AG04449 (cell line): ENCODE measurements around the gene TCEA2.

Experiments used
- CTCF ChIA-PET: fragments of 350-600 bp; formaldehyde crosslinking; extraction: SDS; loops from one replicate; lab custom pipeline; 2021; ENCODE audit warnings: antibody characterized with exemption; lab: Yijun Ruan, JAX
- POLR2A ChIA-PET: fragments of 400-600, 350-600 bp; formaldehyde crosslinking; extraction: SDS; loops from one replicate; lab custom pipeline; 2020; ENCODE audit warnings: antibody characterized with exemption, inconsistent platforms; lab: Yijun Ruan, JAX
- DNase-seq: peaks from one replicate; pipeline ENCODE4 v3.0.0-alpha.2; 2010; ENCODE audit warnings: low read depth, low spot score
- H3K4me3 ChIP-seq: 2 replicates; pipeline ENCODE4 v1.5.1; 2011; ENCODE audit warnings: low read depth, mild to moderate bottlenecking, control low read depth, low read length
- TF ChIP-seq, protein P1 (sequence below): IDR thresholded peaks from one replicate; pipeline ENCODE4 v1.5.1; 2011; ENCODE audit warnings: mild to moderate bottlenecking, moderate library complexity, low read length, control low read depth, inconsistent platforms; ENCODE audit not compliant: insufficient read depth; ENCODE audit errors: missing control alignments

TCEA2 gene

GRCh38 chr20:64105846-64106434 is 42.9 kb downstream of the TCEA2 start:
- CTCF ChIA-PET: interaction anchor here (6.6 kb wide), 1 partner anchor 15 kb away, joined by 52 read pairs; no protein-coding TSS in a partner anchor
- no peak for DNase-seq
- POLR2A ChIA-PET: no interaction called here
- no peak overlapping the region for H3K4me3 ChIP-seq
- TF ChIP-seq, protein P1, sequence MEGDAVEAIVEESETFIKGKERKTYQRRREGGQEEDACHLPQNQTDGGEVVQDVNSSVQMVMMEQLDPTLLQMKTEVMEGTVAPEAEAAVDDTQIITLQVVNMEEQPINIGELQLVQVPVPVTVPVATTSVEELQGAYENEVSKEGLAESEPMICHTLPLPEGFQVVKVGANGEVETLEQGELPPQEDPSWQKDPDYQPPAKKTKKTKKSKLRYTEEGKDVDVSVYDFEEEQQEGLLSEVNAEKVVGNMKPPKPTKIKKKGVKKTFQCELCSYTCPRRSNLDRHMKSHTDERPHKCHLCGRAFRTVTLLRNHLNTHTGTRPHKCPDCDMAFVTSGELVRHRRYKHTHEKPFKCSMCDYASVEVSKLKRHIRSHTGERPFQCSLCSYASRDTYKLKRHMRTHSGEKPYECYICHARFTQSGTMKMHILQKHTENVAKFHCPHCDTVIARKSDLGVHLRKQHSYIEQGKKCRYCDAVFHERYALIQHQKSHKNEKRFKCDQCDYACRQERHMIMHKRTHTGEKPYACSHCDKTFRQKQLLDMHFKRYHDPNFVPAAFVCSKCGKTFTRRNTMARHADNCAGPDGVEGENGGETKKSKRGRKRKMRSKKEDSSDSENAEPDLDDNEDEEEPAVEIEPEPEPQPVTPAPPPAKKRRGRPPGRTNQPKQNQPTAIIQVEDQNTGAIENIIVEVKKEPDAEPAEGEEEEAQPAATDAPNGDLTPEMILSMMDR: no peak

DNA sequence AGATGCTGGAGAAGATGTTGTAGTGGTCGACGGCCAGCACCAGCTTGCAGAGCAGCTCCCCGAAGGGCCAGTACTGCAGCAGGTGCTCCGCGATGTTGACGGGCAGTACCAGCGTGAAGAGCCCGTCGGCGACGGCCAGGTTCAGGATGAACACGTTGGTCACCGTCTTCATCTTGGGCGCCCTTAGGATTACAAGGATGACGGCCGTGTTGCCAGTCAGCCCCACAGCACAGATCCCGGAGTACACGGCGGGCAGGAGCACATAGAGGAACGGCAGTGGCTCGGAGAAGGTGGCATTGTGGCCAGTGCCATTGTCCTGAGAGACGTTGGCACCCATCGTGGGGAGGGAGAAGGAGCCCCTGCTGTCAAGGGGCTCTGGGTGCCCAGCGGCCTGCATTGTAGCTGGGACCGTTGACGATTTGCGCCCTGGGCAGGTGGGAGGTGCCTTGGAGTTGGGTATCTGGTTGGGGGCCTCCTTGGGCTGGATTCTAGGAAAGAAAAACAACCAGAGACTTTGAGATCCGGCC is 43.5 kb downstream of the TCEA2 start:
- DNase-seq: no peak
- TF ChIP-seq, protein P1: no peak
- H3K4me3 ChIP-seq: no peak overlapping the region
- CTCF ChIA-PET: interaction anchor here (6.6 kb wide), 1 partner anchor 15 kb away, joined by 52 read pairs; no protein-coding TSS in a partner anchor
- POLR2A ChIA-PET: no interaction called here

- H3K4me3 ChIP-seq: no peak within 1 kb of the TSS
- TF ChIP-seq, protein P1: no peak
- POLR2A ChIA-PET: no interaction called here
- CTCF ChIA-PET: interaction anchor here (0.7 to 6.6 kb wide), 2 partner anchors 14 to 23 kb away, joined by 3 to 52 read pairs; partner anchors contain the start of gene LKAAEAR1
- no peak for DNase-seq
These were observed 44.2 kb downstream of the TCEA2 start, which contains the start of gene NPBWR2 for GRCh38 chr20:64106981-64107735. Gene NPBWR2, minus strand, starts transcription at chr20:64107565. Its CDS starts 734 bp downstream, at chr20:64106831.

DNA sequence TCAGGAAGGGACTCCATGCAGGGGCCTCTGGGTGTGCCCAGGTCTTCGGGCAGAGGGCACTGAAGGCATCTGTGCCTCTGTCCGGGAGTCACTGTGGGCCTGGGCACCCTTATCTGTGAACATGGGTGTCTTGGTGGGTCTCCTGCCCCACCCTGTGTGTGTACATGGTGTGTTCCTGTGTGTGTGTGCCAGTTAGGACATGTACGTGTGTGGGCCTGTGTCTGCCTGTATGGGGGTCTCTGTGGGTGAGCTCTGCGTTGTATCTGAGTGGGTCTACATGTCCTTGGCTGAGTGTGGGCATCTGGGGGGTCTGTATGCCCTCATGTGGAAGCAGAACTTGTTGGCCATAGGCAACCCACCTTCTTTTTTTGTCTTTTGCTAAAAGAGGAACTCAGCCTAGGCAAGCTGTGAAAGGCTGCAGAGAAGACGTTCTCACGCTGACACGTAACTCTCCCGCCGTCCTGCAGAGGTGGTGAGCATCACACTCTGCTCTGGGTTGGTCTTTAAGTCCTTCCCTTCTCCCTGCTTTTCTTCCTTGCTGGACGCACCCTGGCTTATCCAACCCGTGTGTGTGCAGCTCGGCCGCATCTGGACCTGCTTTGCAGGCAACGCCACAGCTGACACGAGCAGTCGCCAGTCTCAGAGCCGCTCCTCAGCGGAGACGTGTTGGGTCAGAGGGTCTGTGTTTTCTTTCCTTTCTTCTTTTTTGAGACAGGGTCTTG is 44.9 kb downstream of the TCEA2 start:
- TF ChIP-seq, protein P1: no peak
- H3K4me3 ChIP-seq: no peak overlapping the region
- DNase-seq: no peak
- CTCF ChIA-PET: interaction anchor here (0.7 to 6.6 kb wide), 2 partner anchors 13 to 23 kb away, joined by 3 to 52 read pairs; partner anchors contain the start of gene LKAAEAR1
- POLR2A ChIA-PET: no interaction called here

- CTCF ChIA-PET: interaction anchor here (6.6 kb wide), 1 partner anchor 12 kb away, joined by 52 read pairs; no protein-coding TSS in a partner anchor
- no peak overlapping the region for H3K4me3 ChIP-seq
- TF ChIP-seq, protein P1: no peak
These were observed 46.0 kb downstream of the TCEA2 start for GRCh38 chr20:64108731-64109681.

More at GRCh38 chr20:64108731-64109681, 46.0 kb downstream of the TCEA2 start:
- DNase-seq: no peak
- POLR2A ChIA-PET: no interaction called here
